GM18519 (cell line): ENCODE measurements around the gene PAK6.

Source experiments
- ATAC-seq: cut with Tn5 transposase; IDR thresholded peaks from one replicate; pipeline ENCODE4 v1.9.1; 2021; ENCODE audit warnings: mild to moderate bottlenecking, moderate library complexity; ENCODE audit not compliant: unreplicated experiment, low FRiP score

PAK6 gene

GRCh38 chr15:40241269-40242212 is 2.7 kb downstream of the PAK6 start:
- ATAC-seq, result no peak

GRCh38 chr15:40242213-40242599 is 3.3 kb downstream of the PAK6 start:
- ATAC-seq, result no peak

GRCh38 chr15:40242601-40243000 is 3.7 kb downstream of the PAK6 start:
- no peak for ATAC-seq

- ATAC-seq, result no peak
Observed at GRCh38 chr15:40243126-40243810, 4.4 kb downstream of the PAK6 start.

- no peak for ATAC-seq
Observed at GRCh38 chr15:40244961-40245523, 6.2 kb downstream of the PAK6 start.

GRCh38 chr15:40245666-40246450 is 7.0 kb downstream of the PAK6 start:
- ATAC-seq, result no peak

GRCh38 chr15:40246496-40247280 is 7.8 kb downstream of the PAK6 start:
- ATAC-seq, result no peak

GRCh38 chr15:40247406-40247971 is 8.6 kb downstream of the PAK6 start:
- no peak for ATAC-seq

- no peak for ATAC-seq
Observed at GRCh38 chr15:40248006-40248783, 9.3 kb downstream of the PAK6 start.

GRCh38 chr15:40249477-40250303 is 10.8 kb downstream of the PAK6 start:
- no peak for ATAC-seq

- no peak for ATAC-seq
Observed at GRCh38 chr15:40250304-40250656, 11.4 kb downstream of the PAK6 start.

GRCh38 chr15:40250771-40251483 is 12.1 kb downstream of the PAK6 start:
- no peak for ATAC-seq

- no peak for ATAC-seq
Observed at GRCh38 chr15:40251486-40252140, 12.8 kb downstream of the PAK6 start.

GRCh38 chr15:40252141-40252437 is 13.2 kb downstream of the PAK6 start:
- ATAC-seq, result no peak

- ATAC-seq, result no peak
Observed at GRCh38 chr15:40252438-40253166, 13.7 kb downstream of the PAK6 start.

GRCh38 chr15:40253167-40253790 is 14.4 kb downstream of the PAK6 start:
- no peak for ATAC-seq
